GM21717 (cell line): Measurements from ENCODE around the gene PHF21A.

ENCODE experiments used
- ATAC-seq: cut with Tn5 transposase; IDR thresholded peaks from one replicate; pipeline ENCODE4 v1.9.1; 2021; ENCODE audit warnings: mild to moderate bottlenecking, moderate library complexity; ENCODE audit not compliant: unreplicated experiment

PHF21A gene

GRCh38 chr11:45936511-45937054 is 184.7 kb downstream of the PHF21A start:
- no peak for ATAC-seq

- no peak for ATAC-seq
Observed at GRCh38 chr11:45935349-45936064, 185.7 kb downstream of the PHF21A start.

DNA sequence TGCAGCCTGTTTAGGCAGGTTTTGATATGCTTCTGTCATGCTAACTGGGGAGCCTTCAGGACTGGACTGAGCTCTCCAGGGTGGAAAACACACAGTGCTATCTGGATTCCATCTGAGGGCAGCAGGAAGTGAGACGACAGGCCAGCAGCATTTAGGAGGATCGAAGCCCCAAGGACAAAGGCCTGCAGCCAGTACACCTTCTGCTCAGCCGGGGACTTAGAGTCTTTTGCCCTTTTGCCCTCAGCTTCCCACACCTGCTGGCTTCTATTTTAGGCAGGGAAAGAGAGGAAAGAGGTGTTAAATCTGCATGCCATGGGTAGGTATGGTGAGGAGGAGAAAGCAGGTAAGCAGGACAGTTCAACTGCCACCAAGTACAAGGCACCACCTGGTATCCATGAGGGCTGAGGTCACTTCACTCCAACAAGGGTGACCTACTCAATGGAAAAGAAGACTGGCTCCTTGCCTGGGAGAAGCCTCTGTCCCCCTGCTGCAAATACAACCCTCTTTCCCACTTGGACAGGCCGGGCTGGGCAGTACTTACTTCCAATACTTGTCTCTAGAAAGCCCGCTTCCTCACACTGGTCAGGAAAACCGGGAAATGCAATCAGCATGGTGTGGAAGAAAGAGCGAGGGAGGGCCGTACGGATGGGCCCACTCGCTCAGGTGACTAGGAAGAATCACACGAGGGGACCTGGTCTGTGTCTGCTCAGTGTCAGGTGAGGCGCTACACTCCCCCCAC is 186.5 kb downstream of the PHF21A start:
- ATAC-seq, result no peak

DNA sequence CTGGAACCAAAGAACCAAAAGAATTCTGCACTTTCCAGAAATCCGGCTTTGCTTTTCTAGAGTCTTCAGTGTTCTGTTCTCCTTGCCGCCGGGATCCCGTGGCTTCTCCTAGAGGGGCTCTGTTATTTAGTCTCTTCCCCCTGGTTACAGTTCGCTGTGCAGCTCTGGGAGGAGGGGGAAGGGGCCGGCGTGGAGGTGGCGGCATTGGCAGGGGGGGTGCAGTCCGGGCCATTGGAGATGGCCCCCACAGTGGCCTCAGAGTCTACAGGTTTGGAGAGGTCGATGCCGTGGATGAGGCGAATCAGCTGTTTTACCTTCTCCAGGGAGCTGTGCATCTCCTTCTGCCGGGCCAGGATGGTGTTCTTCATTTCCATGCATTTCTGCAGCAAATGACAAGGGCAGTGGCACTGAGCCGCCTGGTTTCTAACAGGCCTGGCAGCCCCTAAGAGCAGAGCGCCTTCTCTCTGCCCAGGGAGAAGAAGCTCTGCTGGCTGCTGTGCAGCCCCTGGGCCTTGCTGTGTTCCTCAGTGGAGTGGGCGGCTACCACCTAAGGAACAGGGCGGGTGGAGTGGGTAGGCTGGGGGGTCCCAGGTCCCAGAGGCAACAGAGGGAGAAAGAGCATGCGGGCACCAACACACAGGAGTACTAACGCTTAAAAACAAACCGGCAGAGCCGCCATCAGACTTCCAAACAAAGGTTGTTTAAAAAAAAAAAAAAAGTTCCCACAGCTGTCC is 187.2 kb downstream of the PHF21A start:
- no peak for ATAC-seq

DNA sequence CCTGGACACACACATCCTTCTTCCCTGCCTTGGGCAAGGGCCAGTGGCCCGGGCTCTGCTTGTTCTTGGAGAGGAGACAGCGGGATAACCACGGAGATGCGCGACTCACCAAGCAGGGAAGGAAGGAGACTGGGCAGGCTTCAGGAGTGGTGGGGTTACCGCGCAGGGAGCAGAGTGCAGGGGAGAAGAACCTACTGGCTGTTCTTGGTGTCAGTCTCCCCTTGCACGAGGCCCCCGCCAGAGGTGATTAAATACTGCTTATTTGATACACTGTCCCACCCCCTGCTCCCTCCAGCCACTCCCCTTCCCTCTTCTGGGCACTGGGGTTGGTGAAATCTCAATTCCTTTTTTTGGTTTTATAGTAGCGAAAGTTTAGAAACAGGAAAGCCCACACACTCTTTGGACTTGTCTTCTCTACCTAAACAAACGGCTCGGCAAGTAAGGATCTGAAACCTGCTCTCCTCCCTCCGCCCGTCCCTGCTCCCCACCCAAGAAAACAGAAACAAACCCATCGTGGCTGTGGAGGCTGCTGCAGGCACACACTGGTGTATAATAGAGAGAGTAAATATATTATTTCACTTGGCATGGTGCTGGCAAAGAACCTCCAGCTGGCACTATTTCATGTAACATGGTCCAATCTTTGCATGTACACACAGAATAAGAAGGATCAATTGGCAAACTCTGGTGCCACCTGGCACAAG is 188.0 kb downstream of the PHF21A start:
- no peak for ATAC-seq

DNA sequence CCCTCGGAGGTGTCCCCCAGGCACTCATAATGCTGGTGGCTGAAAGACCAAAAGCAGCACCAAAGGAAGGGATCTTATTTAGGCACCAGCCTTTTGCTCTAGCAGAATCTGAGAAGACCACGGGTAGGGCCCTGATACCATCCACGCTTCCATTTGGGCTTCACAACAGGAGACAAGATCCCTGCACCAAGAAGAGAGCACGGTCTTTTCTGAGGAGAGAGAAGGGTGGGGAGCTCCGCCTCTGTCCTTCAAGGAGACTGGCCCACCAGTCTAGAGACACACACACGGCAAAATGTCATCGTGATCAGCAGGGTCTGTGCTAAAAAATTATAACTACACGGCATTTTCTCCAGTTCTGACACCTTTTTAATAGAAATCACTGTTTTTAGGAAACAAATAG is 189.0 kb downstream of the PHF21A start:
- ATAC-seq, result no peak

- no peak for ATAC-seq
Observed at GRCh38 chr11:45931739-45932138, 189.5 kb downstream of the PHF21A start.

DNA sequence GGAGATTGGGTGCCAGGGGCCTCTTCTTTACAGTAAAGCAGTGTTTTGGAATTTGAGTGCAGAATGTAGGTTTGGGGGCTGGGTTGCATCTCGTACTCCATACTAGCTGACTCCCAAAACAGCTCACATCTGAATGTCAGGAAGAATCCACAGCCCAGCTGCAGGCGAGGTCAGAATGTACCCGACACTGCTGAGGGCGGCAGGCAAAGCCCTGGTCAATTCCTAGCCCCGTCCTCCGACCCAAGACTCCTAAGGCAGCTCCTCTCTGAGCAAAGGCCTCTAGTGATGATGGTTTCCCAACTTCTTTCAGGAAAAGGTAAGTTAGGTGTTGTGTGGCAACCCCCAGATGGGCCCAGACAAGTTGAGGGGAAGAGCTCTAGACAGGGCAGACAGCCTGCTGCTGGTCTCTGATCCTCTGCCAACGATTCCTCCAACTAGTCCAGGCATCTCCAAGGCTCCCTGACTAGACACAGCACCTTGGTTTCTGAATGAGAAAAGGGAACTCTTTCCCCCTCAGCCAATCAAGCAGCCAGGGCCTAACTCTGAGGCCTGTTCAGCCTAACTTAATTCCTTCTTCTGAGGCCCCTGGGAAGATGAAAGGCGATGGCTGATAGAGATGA is 190.2 kb downstream of the PHF21A start:
- ATAC-seq, result no peak

DNA sequence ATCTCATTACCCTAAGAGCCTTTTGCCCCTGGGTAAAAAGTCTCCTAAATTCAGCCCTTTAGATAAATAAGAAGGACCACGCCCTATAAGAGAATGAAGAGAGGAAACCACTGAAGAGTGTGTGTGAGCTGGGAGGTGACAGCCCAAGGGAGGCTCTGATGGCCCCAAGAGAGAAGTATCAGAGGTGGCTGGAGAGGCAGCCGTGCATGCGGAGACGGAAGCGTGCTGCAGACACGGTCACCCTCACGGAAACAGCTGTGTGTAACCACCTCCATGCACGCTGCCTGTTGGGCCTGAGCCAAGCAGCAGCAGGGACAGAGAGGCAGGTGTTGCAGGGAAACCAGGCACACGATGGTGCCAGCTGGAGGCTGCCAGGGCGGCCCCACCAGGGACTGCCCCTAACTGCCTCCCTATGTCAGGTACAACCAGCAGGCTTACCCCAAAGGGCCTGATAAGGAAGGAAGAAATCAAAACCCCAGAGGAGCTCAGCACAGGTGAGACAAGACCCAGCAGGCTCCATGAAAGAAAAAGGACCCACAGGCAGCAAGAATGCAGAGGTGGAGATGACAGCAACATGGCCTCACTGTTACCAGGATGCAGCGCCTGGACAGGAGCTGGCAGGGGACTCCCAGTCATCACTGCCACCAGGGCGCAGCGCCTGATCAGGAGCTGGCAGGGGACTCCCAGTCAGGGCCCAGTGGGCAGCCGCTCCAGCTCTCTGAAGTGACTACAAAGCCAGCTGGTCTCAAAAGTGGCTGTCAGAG is 191.0 kb downstream of the PHF21A start:
- ATAC-seq, result peak; percentile 82

- no peak for ATAC-seq
Observed at GRCh38 chr11:45929486-45930030, 191.7 kb downstream of the PHF21A start.

DNA sequence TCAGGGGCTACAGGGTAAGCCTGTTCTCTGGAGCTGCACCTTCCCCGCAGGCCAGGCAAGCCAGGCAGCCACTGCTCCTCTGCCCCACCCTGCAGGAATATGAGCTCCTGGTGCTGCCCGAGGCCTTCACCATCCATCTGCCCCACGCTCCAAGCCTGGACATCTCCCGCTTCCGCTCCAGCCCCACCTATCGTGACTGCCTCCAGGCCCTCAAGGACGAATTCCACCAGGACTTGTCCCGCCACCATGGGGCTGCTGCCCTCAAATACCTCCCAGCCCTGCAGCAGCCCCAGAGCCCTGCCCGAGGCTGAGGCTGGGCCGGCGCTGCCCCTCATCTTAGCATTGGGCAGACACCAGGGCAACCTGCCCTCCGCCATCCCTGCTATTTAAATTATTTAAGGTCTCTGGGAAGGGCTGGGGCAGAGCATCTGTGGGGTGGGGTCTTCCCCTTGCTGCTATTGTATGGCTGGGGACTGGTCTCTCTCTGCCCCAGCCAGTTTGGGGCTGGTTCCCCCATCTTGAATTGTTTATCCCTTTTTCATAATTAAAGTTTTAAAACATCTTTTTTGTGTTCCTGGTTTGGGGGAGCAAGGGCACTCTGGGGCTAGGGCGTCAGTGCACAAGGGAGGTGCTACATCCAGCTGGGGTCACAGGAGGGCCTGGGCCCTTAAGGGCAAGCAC is 192.6 kb downstream of the PHF21A start:
- no peak for ATAC-seq

DNA sequence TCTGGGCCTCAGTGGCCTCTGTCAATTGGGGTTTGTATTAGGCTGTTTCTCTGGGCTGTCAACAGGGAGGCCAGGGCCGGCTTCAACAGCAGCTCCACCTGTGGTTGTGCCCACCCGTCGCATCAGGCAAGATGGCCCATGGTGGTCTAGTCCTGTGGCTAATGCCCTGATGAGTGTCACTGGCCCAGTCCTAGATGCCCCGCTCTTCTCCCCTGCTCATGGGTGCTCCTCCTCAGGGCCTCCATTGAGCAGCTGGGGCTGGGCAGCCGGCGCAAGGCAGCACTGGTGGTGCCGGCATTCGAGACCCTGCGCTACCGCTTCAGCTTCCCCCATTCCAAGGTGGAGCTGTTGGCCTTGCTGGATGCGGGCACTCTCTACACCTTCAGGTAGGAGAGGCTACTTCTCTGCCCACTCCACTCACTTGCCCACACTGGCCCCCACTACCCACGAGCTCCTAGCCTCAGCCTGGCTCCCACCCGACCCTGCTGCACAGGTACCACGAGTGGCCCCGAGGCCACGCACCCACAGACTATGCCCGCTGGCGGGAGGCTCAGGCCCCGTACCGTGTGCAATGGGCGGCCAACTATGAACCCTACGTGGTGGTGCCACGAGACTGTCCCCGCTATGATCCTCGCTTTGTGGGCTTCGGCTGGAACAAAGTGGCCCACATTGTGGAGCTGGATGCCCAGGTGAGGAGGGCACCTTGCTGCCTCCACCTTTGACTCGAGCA is 193.4 kb downstream of the PHF21A start:
- no peak for ATAC-seq

DNA sequence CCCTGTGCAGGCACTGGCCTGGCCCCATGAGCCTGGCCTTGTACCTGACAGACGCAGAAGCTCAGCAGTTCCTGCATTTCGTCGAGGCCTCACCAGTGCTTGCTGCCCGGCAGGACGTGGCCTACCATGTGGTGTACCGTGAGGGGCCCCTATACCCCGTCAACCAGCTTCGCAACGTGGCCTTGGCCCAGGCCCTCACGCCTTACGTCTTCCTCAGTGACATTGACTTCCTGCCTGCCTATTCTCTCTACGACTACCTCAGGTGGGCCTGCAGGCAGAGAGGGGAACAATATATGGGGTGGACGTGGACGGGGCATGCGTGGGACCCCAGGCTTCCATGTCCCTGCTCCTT is 193.9 kb downstream of the PHF21A start:
- no peak for ATAC-seq

DNA sequence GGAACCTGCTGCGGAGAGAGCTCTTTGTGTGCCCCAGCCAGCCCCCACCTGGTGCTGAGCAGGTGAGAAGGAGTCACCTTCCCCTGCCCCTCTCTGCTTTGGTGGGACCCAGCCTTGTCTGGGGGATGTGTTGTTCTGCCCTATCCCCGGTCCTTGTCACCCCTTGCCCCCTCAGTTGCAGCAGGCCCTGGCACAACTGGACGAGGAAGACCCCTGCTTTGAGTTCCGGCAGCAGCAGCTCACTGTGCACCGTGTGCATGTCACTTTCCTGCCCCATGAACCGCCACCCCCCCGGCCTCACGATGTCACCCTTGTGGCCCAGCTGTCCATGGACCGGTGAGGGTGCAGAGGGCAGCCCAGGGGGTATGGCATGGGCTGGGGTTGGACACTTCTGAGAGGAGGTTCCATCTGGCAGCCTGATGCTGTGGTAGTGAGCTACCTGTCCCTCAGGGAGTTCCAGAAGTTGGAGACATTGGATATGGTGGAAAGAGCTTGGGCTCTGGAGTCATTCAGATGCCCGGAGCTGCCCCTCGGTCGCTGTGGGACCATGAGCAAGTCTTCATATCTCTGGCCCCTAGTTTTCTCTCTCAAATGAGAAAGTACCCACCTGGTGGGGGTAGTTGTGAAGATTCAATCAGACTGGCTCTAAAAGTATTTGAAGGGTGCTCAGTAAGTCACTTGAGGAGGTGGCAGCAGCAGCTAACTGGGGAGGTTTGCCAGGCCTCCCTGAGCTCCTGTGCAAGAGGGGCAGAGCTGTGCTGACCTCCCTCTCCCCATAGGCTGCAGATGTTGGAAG is 194.5 kb downstream of the PHF21A start:
- no peak for ATAC-seq

- ATAC-seq, result no peak
Observed at GRCh38 chr11:45926001-45926401, 195.3 kb downstream of the PHF21A start.

- ATAC-seq, result no peak
Observed at GRCh38 chr11:45925550-45925949, 195.7 kb downstream of the PHF21A start.

GRCh38 chr11:45924927-45925326 is 196.3 kb downstream of the PHF21A start:
- ATAC-seq, result no peak
